HAP-1 (cell line): ENCODE measurements around the gene PARS2.
"Not testable (repeated sequence)": the region's sequence is repeated elsewhere in the genome, so short reads cannot be mapped to it uniquely, and the experiment has no call there.

Experiments
- DNase-seq, 2 experiments: peaks; one replicate each; pipeline ENCODE4 v3.0.0-alpha.2; 2016 to 2020; ENCODE audit warnings: low spot score in 2 of 2
- H3K27me3 ChIP-seq: fragments of 250-450 bp; sonication (Bioruptor Pico); 2 replicates; pipeline ENCODE4 v1.5.1; 2020; ENCODE audit warnings: low read depth, mild to moderate bottlenecking, moderate library complexity
- H3K36me3 ChIP-seq: fragments of 250-450 bp; sonication (Bioruptor Pico); replicated peaks from 2 replicates; pipeline ENCODE4 v1.5.1; 2020; ENCODE audit warnings: mild to moderate bottlenecking
- H3K4me1 ChIP-seq: fragments of 250-450 bp; sonication (Bioruptor Pico); 2 replicates; pipeline ENCODE4 v1.5.1; 2020; ENCODE audit warnings: mild to moderate bottlenecking
- H3K4me3 ChIP-seq: fragments of 250-450 bp; sonication (Bioruptor Pico); 2 replicates; pipeline ENCODE4 v1.5.1; 2020; ENCODE audit warnings: mild to moderate bottlenecking, moderate library complexity
- H3K9me3 ChIP-seq: fragments of 250-450 bp; sonication (Bioruptor Pico); 2 replicates; pipeline ENCODE4 v1.5.1; 2020; ENCODE audit warnings: mild to moderate bottlenecking, moderate library complexity
- in situ Hi-C: fragments of 300-500 bp; cut with MboI; formaldehyde crosslinking; loops from 3 replicates; pipeline ENCODE4 v1.14.3; 2020; ENCODE audit warnings: low sequenced_read_pairs, inconsistent platforms, mixed read lengths

PARS2 gene

DNA sequence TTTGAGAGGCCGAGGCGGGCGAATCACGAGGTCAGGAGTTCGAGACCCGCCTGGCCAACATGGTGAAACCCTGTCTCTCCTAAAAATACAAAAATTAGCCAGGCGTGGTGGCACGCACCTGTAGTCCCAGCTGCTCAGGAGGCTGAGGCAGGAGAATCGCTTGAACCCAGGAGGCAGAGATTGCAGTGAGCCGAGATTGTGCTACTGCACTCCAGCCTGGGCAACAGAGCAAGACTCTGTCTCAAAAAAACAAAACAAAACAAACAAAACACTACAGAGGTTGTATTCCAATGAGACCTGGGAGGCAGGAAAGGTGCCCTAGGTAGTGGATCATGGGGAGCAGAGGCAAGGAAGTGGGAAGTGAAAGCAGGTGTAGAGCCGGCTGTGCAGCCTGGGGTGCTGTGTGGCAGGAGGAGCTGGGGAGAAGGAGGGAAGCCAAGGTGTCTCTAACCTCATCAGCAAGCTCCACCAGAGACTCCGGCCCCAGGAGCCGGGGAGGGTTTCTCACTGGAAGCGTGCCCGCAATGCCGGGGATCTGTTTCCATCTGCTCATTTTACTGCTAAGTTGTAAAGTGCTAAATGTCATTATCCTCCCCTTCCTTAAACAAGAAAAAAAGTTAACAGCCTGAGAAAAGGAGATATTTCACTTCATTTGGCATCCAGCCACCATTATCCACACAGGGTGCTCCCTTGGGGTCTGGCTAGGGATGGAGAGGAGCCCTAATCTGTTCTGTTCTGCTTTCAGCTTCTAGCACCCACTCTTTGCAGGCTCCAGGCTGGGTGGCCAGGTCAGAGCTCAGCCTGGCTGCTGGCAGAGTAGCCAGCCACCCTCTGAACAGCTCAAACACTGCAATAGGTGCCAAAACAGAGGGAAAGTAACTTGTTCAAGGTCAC, 11.8 kb upstream of the PARS2 start:
- H3K4me1 ChIP-seq, H3K9me3 ChIP-seq, in situ Hi-C loops, H3K27me3 ChIP-seq, H3K36me3 ChIP-seq, H3K4me3 ChIP-seq, DNase-seq: not testable (repeated sequence)

DNA sequence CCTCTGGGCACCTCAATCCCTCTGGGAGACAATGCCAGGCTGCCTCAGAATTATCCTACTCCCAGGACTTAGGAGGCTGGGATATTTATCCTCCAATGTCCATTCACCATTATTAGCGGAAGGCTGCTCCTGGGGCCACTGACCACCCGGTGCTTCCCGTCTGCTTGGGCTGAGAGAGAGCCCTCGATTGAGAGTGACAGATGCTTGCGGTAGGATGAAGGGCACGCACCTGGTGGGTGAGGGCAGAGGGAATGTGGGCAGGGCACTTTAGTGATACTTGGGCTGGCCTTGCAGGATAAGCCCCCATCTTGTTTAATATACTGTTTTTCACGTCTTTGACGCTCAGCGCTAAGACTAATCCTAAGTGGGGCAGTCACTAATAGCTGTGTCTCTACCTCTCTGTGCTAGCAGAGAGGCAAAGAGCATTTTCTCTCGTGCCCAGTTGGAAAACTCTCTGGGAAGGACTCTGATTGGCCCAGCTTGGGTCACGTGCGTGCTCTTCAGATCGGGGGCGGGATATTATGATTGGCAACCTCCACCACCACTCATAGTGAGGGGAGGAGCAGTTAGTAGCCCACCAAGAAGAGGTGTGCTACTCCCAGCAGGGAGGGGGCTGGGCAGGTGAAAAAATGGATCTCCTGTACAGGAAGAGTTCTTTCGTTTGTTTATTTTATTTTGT, 10.6 kb upstream of the PARS2 start:
- in situ Hi-C loops: no loop called here
- no peaks in the 10 kb centered on the region for H3K27me3 ChIP-seq
- H3K9me3 ChIP-seq: no peaks in the 10 kb centered on the region
- DNase-seq: peak; percentile 51 to 77
- no peaks in the 10 kb centered on the region for H3K36me3 ChIP-seq
- H3K4me3 ChIP-seq: no peak overlapping the region
- no peaks in the 10 kb centered on the region for H3K4me1 ChIP-seq

DNA sequence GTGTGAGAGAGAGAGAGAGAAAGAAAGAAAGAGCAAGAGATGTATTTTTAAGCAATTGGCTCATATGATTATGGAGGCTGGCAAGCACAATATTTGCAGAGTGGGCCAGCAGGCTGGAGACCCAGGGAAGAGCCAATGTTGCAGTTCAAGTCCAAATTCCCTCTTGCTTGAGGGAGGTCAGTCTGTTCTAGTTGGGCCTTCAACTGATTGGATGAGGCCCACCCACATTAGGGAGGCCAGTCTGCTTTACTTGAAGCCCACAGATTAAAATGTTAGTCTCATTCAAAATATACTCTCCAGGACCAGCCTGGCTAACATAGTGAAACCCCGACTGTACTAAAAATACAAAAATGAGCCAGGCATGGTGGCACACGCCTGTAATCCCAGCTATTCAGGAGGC, 8.6 kb upstream of the PARS2 start:
- H3K27me3 ChIP-seq: no peaks in the 10 kb centered on the region
- in situ Hi-C loops: no loop called here
- H3K4me1 ChIP-seq: no peaks in the 10 kb centered on the region
- H3K9me3 ChIP-seq: no peaks in the 10 kb centered on the region
- no peak overlapping the region for H3K4me3 ChIP-seq
- DNase-seq: no peak
- H3K36me3 ChIP-seq: no peaks in the 10 kb centered on the region

DNA sequence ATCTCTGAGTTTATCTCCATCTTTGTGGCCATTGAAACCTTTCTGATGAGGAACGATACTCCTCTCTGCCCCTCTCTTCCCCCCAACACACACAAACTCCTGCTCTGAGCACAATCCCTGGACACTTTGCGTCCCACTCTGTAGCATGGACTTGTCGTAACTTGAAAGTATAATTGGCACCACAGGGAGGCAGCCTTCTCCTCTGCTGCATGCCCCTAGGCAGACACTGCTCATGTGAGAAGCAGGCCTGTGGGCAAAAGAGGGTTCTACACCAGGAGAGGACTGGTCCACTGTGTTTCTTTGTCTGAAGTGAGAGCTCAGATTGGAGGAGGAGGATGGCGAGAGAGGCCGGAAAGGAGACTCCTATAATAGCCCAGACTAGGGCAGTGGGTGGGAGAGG, 3.8 kb upstream of the PARS2 start:
- no peak for DNase-seq
- no peaks in the 10 kb centered on the region for H3K27me3 ChIP-seq
- H3K4me1 ChIP-seq: no peaks in the 10 kb centered on the region
- H3K36me3 ChIP-seq: no peaks in the 10 kb centered on the region
- in situ Hi-C loops: no loop called here
- no peaks in the 10 kb centered on the region for H3K9me3 ChIP-seq
- no peak overlapping the region for H3K4me3 ChIP-seq

DNA sequence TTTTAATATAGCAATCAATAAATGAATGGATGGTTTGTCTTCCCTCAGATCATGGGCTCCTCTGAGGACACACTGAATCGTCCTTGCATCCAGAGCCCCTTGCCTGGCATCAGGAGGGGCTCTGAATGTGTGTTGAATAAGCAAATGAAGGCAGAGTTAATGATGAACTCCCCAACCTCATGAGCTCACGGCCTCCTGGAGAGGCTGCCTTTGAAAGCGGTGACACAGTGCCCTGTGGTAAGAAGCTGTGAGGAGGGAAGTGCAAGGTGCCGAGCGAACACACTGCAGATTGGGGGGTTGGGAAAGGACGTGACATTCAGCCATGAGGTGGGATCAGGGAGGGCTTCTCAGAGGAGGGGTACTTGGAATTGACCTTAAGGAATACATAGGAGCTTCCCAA, 3.2 kb upstream of the PARS2 start:
- H3K4me1 ChIP-seq: no peaks in the 10 kb centered on the region
- DNase-seq: no peak
- in situ Hi-C loops: no loop called here
- H3K9me3 ChIP-seq: no peaks in the 10 kb centered on the region
- H3K36me3 ChIP-seq: no peaks in the 10 kb centered on the region
- no peak overlapping the region for H3K4me3 ChIP-seq
- H3K27me3 ChIP-seq: no peaks in the 10 kb centered on the region

DNA sequence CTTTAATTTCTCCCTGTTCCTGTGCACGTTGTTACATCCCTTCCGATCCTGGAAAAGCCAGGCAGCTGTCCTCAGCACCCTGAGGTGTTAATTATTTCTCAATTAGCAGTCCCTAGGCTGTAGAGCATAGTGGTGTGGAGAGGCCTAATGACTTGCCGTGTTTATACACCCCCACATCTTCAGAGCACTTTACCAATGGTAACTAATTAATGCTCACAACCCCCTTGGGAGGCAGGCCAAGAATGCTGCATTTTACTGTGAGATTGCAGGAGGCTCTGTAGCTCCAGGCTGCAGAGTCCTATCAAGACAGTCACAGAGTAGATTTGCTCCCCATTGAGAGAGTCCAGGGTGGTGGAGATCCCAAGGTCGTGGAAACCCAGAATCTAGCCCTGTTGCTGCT, 2.4 kb upstream of the PARS2 start:
- no peaks in the 10 kb centered on the region for H3K9me3 ChIP-seq
- in situ Hi-C loops: no loop called here
- no peak for DNase-seq
- H3K36me3 ChIP-seq: no peaks in the 10 kb centered on the region
- no peak overlapping the region for H3K4me3 ChIP-seq
- H3K27me3 ChIP-seq: no peaks in the 10 kb centered on the region
- no peaks in the 10 kb centered on the region for H3K4me1 ChIP-seq

DNA sequence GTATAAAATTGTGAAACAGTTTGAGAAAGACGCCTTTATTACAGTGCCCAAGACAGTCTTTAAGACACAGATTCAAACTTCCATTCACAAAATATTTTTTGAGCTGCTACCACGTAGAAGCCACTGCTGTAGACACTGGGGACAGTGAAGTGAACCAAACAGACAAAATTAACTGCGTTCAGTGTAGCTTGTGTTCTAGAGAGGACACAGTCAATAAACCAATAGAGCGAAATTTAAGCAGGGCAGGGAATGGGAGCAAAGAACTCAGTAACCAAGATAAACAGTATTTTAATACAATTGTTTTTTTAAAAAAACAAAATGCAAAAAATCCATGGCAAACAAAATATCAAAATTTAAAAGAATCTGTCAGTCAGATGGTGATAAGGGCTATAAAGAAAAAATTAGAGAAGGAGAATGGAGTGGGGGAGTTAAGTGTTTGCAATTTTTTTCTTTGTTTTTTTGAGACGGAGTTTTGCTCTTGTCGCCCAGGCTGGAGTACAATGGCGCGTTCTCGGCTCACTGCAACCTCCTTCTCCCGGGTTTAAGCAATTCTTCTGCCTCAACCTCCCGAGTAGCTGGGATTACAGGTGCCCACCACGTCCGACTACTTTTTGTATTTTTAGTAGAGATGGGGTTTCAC, 719 bp upstream of the PARS2 start:
- Histone ChIP-seq H3K36me3 (no peaks in the 10 kb centered on the region), H3K9me3 (no peaks in the 10 kb centered on the region), H3K4me1 (no peaks in the 10 kb centered on the region), H3K4me3 (peak overlapping the region; percentile 17), H3K27me3 (no peaks in the 10 kb centered on the region)
- DNase-seq: no peak
- in situ Hi-C loops: no loop called here

DNA sequence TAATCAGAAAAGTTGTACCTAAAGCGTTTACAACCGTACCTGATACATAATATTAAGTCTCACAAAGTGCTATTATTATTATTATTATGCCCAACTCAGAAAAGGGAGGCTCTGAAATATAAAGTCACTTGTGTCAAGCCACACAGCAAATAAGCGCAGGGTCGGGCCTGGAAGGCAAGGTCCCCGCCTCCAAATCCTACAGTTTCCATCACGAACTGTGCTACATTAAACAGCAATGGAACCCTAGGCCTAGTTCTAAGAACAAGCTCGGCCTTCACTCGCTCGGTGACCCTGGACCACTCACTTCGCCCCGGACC, 549 bp downstream of the PARS2 start:
- peak in 1 of 2 experiments; percentile 4 for DNase-seq
- no peaks in the 10 kb centered on the region for H3K4me1 ChIP-seq
- in situ Hi-C loops: no loop called here

DNA sequence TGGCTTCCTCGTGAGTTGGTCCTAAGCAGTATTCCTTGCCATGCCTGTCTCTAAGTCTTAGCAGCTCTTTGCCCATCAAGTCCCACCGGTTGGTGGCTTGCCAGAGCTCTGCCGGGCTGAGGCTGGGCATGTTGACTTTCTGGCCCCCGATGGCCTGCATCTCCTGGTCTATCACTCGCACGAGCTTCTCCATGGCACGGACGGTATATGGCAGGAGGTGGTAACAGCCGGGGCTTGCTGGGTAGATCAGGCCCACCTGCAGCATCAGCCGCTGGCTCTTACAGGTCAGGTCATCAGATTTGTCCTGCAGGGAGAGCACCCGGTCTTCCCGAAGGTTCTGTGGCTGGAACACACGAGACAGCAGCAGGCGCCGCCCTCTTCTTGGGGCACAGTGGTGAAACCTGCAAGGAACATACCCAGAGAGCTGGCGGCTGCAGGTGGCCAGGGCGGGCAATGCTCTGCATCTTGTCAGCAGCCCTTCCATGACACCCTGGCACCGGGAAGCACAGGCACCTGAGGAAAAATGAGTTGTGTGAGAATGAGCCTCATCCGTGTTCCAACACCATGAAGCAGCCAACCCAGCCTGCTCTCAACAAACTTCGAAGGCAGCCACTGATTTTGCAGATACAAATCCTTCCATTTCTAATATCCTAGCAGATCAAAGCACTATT, 5.5 kb downstream of the PARS2 start:
- Histone ChIP-seq H3K9me3 (no peaks in the 10 kb centered on the region), H3K27me3 (no peaks in the 10 kb centered on the region), H3K4me3 (no peak overlapping the region), H3K36me3 (peaks cover 20% of the 10 kb centered on the region), H3K4me1 (no peaks in the 10 kb centered on the region)
- no peak for DNase-seq
- in situ Hi-C loops: no loop called here

More for the DNA sequence above, 549 bp downstream of the PARS2 start:
- Histone ChIP-seq H3K36me3 (no peaks in the 10 kb centered on the region), H3K4me3 (peak overlapping the region; percentile 77), H3K9me3 (no peaks in the 10 kb centered on the region), H3K27me3 (no peaks in the 10 kb centered on the region)

DNA sequence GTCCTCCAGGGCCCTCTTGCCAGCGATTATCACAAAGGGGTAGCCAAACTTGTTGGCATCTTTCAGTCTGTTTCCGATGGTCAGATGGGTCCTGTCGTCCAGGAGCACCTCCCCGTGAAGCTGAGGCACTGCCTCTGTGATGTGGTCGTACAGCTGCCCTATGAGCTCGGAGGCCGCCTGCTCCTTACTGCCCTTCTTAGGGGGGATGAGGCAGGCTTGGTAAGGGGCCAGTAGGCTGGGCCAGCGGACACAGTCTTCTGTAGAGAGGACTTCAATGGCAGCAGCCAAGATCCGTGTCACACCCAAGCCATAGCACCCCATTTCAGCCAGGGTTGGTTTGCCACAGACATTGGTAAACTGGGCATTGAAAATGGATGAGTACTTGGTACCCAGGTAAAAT, 6.5 kb downstream of the PARS2 start:
- Histone ChIP-seq H3K4me3 (no peak overlapping the region), H3K36me3 (peaks cover 20% of the 10 kb centered on the region), H3K9me3 (no peaks in the 10 kb centered on the region), H3K27me3 (no peaks in the 10 kb centered on the region), H3K4me1 (no peaks in the 10 kb centered on the region)
- in situ Hi-C loops: no loop called here
- no peak for DNase-seq

DNA sequence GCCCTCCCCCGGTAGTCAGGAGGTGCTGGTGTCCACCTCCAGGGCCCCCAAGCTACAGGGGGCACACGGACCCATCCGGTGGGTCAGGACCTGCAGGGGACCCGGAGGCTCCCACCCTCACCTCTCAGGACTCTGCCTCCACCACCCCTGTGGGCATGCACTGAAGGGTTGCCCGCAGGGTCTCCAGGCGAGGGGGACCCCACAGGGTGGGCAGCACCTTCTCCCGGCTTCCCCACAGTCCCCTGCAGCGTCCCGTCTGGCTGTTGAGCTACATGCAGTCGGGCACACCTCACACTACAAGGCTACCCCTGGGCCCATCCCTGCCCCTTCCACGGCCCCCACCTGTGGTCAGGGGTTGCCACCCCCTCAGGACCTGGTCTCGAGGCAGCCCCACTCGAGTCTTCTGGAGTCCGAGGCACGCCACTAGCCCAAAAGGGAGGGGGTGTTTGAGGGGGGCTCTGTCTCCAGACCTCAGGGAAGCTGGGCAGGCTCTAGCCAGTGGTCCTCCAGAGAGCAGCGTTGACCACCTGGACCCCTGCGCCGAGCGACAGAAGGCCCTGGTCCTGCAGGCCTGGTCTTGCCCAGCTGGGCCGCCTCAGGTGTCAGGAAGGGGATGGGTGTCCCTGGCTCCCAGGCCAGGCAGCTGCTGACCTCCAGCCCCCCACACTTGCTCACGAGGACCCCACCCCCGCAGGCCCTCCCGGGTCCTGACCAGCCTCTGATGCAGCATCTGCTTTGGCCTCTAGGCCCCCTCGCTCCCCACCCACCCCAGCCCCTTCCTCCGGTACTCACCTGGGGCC, 9.6 kb downstream of the PARS2 start:
- H3K27me3 ChIP-seq: no peaks in the 10 kb centered on the region
- no peaks in the 10 kb centered on the region for H3K9me3 ChIP-seq
- no peaks in the 10 kb centered on the region for H3K4me1 ChIP-seq
- in situ Hi-C loops: no loop called here
- H3K4me3 ChIP-seq: no peak overlapping the region
- no peak for DNase-seq
- peaks cover 20% of the 10 kb centered on the region for H3K36me3 ChIP-seq

DNA sequence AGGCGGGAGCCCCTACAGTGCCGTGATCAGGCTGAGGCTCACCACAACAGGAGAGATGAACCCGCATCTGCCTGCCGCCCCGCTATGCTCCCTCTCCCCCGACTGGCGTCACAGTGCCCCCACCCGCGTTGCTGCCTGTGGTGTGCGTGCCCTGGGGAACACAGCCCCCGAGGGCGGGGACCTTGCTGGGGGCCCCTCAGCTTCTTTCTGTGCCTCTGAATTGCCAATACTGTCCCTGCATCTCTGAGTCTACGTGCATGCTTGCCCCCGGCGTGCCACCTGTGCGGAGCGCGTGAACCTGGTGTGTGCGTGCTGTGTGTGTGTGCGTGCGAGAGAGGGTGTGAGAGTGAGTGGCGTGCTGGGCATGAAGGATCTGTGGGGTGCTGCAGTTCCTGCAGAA, 10.3 kb downstream of the PARS2 start:
- in situ Hi-C loops: no loop called here
- H3K27me3 ChIP-seq: no peaks in the 10 kb centered on the region
- H3K4me3 ChIP-seq: no peak overlapping the region
- H3K36me3 ChIP-seq: peaks cover 20% of the 10 kb centered on the region
- no peaks in the 10 kb centered on the region for H3K9me3 ChIP-seq
- no peak for DNase-seq
- H3K4me1 ChIP-seq: no peaks in the 10 kb centered on the region

DNA sequence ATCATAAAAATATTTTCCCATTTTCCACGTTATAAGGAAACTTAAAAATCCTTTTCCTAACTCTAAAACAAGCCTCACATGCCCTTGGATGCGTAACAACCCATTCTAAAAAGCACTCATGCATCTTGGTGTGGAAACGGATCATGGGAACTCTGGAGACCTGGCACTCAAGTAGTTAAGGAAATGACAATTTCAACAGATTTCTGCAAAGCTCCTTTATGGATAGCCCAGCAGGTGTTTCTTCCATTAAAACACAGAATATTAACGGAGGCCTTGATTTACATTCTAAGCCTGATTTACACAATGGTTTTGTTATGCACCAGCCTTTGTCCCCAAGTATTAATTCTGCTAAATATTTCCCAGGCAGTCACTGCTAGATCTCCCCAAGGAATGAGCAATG, 12.9 kb downstream of the PARS2 start:
- Histone ChIP-seq H3K4me3 (no peak overlapping the region), H3K27me3 (no peaks in the 10 kb centered on the region), H3K4me1 (no peaks in the 10 kb centered on the region), H3K9me3 (no peaks in the 10 kb centered on the region), H3K36me3 (peaks cover 2% of the 10 kb centered on the region; the same call in 1 of the 2 replicates)
- peak in 1 of 2 experiments; percentile 39 for DNase-seq
- in situ Hi-C loops: no loop called here
